HG02852 (cell line): ENCODE results near the gene RERE.

Source experiments
- ATAC-seq: cut with Tn5 transposase; IDR thresholded peaks from one replicate; pipeline ENCODE4 v1.9.1; 2021; ENCODE audit warnings: mild to moderate bottlenecking, moderate library complexity; ENCODE audit not compliant: unreplicated experiment

RERE gene

DNA sequence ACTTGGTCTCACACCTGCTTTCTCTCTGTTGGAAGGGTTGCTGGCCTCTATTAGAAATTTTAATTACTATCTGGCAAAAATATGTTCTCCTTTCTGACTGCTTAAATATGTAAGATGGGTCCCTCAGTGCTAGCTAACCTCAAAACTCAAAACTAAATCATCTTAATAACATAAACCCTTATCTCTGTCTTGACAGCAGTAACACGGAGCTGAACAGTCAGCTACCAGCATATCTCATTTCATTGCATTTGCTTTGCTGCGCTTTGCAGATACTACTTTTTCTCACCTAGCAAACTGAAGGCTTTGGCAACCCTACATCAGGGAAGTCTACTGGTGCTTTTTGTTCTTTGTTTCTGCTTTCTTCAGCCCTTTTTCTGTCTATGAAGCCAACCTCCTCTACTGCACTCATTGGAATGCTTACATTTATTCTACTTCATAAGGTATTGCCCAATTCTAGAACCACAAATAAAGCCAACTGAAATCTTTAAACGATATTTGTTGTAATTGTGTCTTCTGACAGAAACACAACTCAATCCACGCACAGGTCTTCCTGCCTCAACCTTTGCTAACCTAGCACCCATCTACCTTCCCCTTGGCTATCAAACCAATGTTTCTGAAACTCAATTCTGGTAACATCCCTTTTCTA, 95.6 kb downstream of the RERE start:
- no peak for ATAC-seq

DNA sequence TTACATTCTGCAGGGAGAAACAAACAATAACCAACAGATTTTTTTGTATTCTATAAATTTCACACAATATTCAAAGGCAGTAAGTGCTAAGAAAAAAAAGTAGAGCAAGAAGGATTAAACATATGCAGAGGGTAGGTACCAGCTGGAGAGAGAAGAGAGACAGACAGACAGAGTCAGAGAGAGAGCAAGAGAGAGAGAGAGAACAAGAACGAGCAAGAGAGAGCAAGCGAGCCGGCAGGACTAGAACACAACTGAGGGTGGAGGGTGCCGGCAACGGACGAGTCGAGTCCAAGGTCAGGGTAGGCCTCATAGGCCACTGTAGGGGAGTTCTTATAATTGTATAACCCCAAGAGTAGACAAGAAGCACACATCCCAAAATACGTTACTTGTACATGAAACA, 97.1 kb downstream of the RERE start:
- ATAC-seq = no peak

DNA sequence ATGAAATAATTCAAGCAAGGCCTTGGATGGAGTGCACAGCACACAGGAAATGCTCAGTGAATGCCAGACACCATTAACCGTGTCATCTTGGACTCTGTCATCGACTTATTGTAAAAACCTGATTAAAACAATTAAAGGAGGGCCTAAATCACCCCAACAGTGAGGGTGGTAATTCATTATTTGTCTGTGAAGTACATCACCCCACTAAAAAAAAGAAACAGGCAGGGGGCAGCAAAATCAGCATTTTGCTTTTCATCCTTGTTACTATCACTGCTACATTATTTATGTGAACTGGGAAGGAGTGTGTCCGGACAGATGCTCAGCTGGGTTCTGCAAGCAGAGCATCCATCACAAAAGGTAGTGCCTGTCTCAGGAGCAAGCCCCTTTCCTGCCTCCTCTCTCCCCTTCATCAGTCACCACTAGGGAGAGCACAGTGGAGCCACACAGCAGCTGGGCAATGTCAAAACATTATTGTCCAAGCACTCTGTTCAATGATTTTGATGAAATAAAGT, 98.5 kb downstream of the RERE start:
- no peak for ATAC-seq

DNA sequence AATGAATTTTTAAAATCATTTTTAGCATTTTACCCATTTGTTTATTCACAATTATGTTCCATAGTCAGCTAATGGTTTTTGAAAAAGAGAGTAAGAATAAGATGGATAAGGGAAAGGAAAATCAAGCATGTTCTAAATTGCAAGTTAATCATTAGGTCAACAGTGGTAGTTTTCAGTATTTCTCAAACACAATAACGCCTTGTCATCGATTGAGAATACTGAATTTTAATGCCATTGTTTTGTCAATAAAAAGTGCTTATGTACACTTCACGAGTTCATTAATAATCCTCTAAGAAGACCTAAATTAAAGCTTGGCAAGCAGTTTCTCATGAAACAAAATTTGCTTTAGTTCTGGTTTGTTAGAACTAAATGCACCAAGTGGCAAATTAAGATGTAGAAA, 100.3 kb downstream of the RERE start:
- no peak for ATAC-seq

DNA sequence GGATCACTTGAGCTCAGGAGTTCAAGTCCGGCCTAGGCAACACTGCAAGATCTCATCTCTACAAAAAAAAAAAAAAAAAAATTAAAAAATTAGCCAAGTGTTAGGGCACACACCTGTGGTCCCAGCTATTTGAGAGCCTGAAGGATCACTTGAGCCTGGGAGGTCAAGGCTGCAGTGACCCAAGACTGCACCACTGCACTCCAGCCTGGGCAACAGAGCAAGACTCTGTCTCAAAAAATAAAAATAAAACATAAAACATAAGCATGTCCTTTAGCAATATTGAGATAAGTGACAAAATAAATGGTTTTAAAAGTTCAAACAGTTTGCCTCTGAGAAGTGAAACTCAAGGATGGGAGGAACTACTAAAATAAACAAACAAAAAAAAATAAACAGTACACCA, 101.2 kb downstream of the RERE start:
- no peak for ATAC-seq

DNA sequence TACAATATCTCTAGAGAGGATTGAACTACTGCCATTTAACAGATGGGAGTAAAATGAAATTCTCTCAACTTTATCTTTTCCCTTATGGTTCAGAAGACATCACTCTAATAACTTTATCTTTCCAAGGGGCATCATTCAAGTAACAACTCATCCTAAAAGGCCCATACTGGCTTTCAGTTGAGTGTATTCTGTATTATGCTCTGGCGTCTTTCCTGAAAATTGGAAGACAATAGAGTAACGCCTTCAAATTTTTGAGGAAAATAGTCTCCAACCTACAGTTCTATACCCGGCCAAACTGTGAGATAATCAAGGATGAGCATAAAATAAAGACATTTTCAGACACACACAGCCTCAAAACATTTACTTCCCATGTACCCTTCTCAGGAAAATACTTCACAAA, 103.3 kb downstream of the RERE start:
- no peak for ATAC-seq

DNA sequence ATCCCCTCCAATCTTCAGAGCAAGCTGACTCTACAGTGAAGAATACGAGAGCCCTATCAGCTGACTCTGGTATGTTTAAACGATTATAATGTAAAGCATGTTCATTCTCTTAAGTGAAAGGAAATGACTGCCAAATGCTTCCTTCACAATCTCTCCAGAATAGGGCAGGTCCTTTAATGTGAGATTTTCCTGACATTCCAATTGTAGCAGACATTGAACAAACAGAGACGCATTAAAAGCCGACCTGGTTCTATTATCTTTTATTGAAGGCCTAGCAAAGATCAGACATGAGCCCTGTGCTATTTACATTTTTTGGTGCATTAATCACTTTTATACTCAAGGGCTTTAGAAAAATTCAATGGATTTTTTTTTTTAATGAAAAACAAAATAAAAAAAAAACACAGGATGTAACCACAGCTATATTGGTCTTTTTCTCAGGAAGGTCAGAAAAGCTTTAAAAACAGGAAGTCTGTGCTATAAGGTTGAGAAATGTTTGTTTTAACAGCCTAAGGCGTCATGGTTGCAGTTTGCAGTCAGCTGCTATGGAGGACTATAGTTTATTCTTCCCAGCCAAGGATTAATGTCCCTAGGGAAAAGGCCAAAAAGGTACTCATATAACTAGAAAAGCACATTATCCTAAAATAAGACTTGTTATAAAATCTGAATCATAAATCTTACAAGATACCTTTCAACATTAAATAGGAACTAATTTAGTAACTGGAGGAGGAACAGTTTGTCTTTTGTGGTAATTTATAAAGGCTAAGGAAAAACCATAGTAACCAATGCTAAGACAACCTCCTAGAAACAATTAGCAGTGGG, 104.8 kb downstream of the RERE start:
- no peak for ATAC-seq

DNA sequence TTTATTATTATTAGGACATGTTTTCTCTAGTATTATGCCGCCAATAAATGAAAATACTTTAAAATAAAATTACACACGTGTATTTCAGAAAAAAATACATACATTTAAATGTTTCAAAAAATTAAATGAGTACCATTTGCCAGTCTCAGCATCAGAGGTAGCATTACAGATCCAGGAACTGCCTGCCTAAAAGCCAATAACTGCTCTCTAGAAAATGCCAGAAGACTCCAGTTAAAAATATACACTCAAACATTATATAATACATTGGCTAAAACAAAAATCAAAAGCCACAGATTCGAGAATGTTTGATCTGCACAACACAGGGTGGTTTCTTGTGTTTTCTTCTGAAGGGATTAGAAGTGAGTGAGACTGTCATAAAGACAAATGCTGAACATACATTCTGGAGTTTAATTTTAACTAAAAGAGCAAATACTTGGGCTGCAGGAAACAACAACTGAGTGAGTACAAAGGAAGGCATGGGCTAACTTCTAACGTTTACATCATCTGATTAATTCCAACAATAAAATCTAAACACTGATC, 105.5 kb downstream of the RERE start:
- ATAC-seq = no peak

DNA sequence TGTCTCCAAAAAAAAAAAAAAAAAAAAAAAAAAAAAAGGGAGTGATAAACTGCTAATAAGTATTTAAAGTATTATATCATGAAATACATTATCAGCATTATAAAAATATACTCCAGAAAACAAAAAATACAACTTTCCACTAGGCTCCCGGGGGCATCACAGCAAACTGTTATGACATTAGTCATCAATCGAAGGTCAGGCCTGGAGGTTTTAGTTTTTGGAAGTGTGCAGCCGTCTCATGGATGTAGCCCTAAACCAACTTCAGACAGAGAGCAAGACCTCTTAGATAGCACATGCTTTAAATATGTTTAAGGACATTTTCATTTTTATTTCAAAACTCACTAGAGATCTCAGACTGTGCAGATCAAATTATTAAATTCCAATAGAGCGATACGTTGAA, 106.3 kb downstream of the RERE start:
- ATAC-seq = no peak

DNA sequence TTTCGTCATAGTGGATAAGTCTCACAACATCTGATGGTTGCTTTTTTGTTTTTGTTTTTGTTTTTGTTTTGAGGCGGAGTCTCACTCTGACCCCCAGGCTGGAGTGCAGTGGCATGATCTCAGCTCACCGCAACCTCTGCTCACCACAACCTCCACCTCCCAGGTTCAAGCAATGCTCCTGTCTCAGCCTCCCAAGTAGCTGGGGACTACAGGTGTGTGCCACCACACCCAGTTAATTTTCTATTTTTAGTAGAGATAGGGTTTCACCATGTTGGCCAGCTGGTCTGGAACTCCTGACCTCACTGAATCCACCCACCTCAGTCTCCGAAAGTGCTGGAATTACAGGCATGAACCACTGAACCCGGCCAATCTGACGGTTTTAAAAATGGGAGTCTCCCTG, 109.2 kb downstream of the RERE start:
- ATAC-seq = no peak

DNA sequence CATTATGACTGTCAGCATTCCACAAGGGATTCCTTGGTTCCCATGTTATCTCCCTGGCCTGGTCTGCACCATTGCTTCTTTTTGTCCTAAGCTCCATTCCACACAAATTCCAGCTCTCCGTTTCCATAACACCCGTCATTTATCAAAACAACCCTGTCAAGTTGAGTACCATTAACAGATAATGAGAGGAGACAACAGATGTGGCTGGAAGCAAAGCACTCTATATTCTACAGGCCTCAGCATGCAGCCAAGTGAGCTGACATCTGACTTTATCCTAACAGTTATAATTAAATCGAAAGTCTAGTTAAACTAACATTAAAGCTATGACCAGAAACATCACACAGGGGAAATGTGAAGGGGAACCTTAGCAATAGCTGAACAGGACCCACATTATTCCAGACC, 110.4 kb downstream of the RERE start:
- no peak for ATAC-seq

DNA sequence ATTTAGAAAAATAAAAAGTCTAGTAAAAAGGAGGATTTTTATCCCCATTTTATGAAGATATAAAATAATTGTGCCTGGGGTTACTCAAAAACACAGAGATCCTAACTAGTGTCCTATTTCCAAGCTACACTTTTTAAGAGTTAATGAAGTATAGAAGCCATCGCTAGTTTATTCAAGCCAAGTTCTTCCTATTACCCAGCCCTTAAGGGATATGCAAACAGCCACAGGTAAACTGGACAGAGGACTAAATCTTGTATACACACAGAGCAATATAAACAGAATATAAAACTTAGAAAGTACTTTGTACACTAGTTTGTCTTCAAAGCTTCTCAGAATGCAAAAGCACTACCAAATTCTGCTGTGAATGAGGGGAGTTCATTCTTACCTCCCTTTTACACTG, 111.1 kb downstream of the RERE start:
- ATAC-seq = no peak

DNA sequence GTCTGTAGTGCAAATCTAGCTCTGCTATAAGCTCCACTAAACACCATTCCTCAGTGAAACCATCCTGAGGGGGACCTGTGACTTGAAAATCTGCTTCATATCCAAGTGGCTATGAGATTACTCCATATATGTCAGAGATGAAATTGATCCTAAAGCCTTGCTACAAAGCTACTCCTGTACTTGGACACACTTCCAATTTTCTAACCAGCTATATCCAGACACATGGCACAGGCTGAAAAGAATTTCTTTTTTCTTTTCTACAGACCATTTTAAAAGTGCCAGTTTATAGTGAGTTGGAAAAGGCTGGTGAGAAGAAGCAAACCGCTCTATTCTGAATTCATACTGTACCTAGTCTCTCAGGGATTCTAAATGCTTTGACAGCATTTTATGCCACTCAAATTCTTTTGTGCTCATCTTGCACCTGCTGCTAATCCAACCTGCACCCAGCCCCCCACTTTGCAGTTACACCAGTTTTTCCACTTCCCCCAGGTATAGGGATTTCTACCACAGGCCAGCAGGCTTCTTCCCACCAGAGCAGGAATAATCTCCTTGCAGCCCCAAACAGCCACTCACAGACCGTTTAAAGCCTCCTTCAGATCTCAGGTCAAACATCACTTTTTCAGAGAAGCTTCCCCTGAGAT, 112.5 kb downstream of the RERE start:
- no peak for ATAC-seq

DNA sequence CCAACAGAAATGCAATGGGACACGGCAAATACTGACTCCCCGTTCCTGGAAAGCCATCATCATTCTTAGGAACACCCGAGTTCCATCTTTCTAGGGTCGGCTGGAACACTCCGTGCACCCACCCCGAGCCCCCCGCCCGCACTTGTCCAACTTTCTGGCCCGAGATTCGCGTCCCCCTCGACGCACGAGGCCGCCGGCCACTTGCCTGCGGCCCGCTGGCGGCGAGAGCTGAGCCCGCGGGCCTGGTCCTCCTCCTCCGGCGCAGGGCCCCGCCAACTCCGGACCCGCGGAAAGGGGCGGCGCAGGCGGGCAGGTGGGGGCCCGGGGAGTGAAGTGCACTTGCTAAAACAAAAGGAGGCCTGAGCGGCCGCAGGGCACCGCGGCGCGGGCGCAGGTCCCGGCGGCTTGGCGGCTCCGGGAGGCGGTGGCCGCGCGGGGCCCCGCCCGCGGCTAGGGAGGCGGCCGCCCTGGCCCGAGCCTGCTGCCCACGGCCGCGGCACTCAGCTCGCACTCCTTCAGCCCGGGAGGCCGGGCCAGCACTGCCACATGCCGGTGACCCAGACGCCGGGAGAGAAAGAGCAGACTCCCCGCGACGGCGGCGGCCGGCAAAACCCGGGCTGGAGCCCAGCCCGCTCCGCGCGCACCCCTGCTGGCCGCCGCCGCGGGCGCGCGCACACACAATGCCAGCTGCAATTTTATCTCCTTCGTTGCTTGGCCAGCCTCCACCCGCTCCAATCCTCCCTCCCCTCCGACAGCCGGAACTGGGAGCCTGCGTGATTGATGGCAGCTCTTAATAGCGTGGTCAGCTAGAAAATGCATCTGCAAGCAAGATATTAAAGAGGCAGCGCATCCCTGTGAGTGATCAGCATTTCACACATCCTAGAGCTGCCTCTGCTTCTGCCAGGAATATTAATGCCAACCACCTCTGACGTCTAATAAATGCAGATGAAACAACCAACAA, 114.3 kb downstream of the RERE start:
- ATAC-seq = peak; percentile 63

DNA sequence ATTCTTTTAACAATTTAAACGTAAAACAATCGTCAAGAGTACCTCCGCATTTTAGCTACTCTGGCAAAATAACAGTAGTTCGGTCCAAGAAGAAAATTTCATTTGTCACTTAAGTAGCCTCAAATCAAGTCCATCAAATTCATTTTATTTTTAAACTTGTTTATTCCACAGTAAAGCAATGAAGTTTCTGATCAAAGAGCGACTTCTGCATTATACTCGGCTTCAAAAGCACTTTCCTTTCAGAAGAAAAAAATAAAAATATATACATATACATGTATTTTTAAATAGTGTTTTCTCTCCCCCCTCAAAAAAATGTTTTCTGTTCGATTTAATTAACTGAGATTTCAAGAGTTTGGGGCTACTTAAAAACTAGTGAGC, 115.0 kb downstream of the RERE start:
- no peak for ATAC-seq

DNA sequence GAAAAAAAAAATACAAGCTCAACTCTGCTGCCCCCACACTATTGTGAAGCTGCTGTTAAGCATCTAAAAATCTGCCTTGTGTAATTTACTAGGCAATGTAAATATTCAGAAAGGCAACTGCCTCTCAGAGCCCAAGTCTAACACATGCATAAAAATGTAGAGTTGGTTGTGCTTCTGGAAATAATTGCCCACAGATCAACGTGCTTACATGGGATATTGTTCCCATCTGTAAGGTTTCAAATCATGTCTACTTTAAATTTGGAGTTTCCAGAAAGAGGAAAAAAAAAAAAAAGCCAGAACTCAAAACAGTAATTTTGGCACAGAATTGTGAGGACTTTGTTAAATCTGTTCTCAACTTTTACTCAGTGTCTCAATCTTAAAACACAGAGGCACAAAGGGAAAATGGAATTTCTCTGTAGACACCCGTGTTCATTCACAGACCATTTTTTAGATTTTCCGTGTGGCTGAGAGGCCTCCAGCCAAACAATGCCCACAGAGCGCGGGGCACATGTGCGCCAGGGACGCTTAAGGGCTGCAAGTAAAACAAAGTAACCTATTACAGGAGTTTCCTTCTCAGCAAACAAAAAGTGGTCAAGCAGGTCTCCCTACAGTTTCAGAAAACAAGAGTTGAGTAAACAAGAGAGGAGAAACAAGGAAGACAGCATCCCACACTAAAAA, 115.5 kb downstream of the RERE start:
- ATAC-seq = no peak

DNA sequence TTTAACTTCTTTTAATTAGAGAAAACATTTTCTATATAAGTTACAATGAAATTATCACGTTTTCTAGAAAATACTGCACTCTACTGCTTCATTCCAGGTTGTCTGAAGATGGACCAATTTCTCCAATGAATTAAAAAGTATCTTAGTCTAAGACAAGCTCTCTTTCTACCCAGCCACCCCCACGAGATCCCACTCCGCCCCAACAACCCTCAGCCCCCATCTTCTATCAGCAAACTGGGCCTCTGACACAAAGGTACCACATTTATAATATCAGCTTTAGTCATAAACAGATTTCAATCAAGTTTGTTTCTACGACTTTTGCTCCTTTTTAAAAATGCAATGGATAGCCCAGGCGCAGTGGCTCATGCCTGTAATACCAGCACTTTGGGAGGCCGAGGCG, 117.8 kb downstream of the RERE start:
- ATAC-seq = no peak

DNA sequence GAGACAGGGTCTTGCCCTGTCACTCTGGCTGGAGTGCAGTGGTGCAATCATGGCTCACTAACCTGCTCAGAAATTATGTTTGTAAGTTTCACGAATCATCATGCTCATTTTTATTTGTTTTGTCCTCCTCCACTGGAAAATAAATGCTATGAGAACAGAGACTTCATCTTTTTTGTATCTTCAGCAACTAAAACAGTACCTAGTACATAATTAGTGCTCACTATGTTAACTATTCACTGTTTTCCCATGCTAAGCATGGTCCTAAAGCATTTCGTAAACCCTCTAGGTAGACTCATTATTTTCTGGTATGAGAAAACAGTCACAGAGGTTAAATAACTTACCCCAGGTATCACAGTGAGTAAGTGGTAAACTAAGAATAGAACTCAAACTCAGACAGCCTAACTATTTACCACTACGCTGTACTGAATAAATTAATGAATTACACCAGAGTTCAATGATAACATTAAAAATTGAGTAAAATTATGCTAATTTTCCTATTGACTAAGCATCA, 118.4 kb downstream of the RERE start:
- no peak for ATAC-seq

DNA sequence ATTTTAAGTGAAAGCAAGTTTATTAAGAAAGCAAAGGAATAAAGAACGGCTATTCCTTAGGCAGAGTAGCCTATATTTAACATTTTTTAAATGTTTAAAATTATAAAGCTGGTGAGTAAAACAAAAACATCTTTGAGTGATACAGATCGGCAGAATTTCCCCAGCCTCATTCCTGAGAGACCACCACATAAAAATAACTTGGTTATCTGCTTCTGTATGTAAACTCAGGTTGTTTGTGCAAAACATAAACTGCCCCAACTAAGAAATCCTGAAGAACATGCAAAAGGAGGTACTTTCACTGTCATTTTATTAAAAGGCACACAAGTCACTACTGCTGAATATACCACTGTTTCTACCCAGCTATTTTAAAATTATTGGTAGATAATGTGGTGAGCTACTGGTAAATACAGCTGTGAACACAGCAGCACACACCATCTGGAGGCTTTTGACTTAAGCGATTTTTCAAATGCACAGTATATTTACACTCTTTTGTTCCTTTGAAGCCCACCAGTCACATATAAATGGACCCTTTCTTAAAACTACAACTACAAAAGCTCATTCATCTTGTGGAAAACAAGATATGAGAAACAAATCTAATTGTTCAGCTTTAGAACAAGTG, 119.3 kb downstream of the RERE start:
- ATAC-seq = no peak
